AG09309 (cell line): ENCODE measurements around the gene KCNG2.
"Not testable (repeated sequence)": the region's sequence is repeated elsewhere in the genome, so short reads cannot be mapped to it uniquely, and the experiment has no call there.

Experiments
- DNase-seq: peaks from one replicate; pipeline ENCODE4 v3.0.0-alpha.2; 2010; ENCODE audit warnings: low read depth
- H3K4me3 ChIP-seq: 2 replicates; pipeline ENCODE4 v1.5.1; 2011; ENCODE audit warnings: mild to moderate bottlenecking, low read depth, low read length, moderate library complexity; ENCODE audit not compliant: control insufficient read depth
- CTCF ChIP-seq: IDR thresholded peaks from 2 replicates; pipeline ENCODE4 v1.5.1; 2011; ENCODE audit warnings: mild to moderate bottlenecking, low read depth, low read length, inconsistent platforms; ENCODE audit not compliant: insufficient read depth, control insufficient read depth; ENCODE audit errors: missing control alignments

The KCNG2 gene

GRCh38 chr18:79875931-79876461 is 78.3 kb downstream of the KCNG2 start:
- TF ChIP-seq CTCF: no peak
- H3K4me3 ChIP-seq: no peak overlapping the region
- no peak for DNase-seq

GRCh38 chr18:79876497-79876896 is 78.8 kb downstream of the KCNG2 start:
- no peak overlapping the region for H3K4me3 ChIP-seq
- no peak for TF ChIP-seq CTCF
- no peak for DNase-seq

- no peak overlapping the region for H3K4me3 ChIP-seq
- DNase-seq: no peak
- TF ChIP-seq CTCF: no peak
Measured at GRCh38 chr18:79877163-79878091, 79.7 kb downstream of the KCNG2 start.

- DNase-seq, H3K4me3 ChIP-seq: not testable (repeated sequence)
Measured at GRCh38 chr18:79878246-79878645, 80.5 kb downstream of the KCNG2 start.

- DNase-seq: no peak
- TF ChIP-seq CTCF: no peak
- no peak overlapping the region for H3K4me3 ChIP-seq
Measured at GRCh38 chr18:79878741-79879378, 81.1 kb downstream of the KCNG2 start.

- DNase-seq: no peak
- H3K4me3 ChIP-seq: no peak overlapping the region
- TF ChIP-seq CTCF: no peak
Measured at GRCh38 chr18:79879566-79879965, 81.8 kb downstream of the KCNG2 start.

GRCh38 chr18:79881695-79882094 is 84.0 kb downstream of the KCNG2 start:
- no peak for DNase-seq
- no peak overlapping the region for H3K4me3 ChIP-seq
- no peak for TF ChIP-seq CTCF
